Measurements from ENCODE around the gene KCNT2. TPM values are rescaled to one million over a fixed set of nuclear protein-coding genes. Genes with fewer than 3 reads are reported as not detected.

Gene KCNT2
- polyA plus RNA-seq, 1 of the 3 experiments (the other 2 are of a cell fraction), result 0.56 TPM

DNA sequence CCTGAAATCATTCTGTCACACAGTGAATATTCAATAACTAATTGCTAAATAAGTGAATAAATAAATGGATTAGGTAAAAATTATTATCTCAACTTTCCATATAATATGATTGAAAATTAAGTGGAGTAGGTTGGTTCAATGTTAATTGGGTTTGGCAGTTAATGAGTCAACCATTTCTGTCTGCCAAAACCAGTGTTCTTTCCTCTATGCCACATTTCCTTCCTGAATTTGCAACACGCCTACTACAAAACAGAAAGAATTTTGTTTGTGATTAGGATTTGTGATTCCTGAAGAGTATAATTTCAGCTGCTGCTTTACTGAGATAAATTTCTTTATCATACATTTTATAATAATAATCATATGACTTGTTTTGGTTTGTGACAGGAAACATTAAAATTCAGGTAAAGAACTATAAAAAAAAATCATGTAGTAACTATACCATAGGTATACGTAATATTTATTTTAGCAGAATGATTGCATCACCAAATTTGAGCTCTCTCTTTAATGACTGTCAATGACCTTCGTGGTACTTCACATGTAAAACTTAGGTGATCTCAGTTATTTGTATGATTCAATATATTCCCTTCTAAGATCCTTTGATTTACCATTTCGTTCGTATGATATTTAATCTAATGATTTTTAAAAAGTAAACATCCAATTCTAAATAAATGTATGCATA lies 241.3 kb downstream of the KCNT2 start:
- ChIA-PET CTCF (interaction anchor here (1.2 to 1.4 kb wide), 2 partner anchors 11 to 218 kb away, joined by 3 to 7 read pairs; no protein-coding TSS in a partner anchor), POLR2A (no interaction called here)
- H3K36me3 ChIP-seq (replicated peaks in 1 of 2; ENCODE audit: control insufficient read depth in 1 of 2, insufficient read depth in 2 of 2, low read length in 1 of 2), result no peaks in the 10 kb centered on the region
- H3K9me3 ChIP-seq, result no peaks in the 10 kb centered on the region
- H3K4me3 ChIP-seq (ENCODE audit: low read depth in 2 of 2, low read length in 1 of 2), result no peak overlapping the region
- no peak overlapping the region for H3K4me2 ChIP-seq
- H3F3A ChIP-seq (replicated peaks; ENCODE audit: insufficient read depth), result no peaks in the 10 kb centered on the region
- H3K4me1 ChIP-seq (ENCODE audit: control insufficient read depth in 1 of 2, insufficient read depth in 2 of 2, low read depth in 1 of 2, low read length in 1 of 2), result no peaks in the 10 kb centered on the region
- DNase-seq, result no peak
- no peak overlapping the region for H2AFZ ChIP-seq (ENCODE audit: low read depth)
- H3K9ac ChIP-seq, result no peak overlapping the region
- no peaks in the 10 kb centered on the region for H4K20me1 ChIP-seq (ENCODE audit: insufficient read depth)
- TF ChIP-seq, protein P1, sequence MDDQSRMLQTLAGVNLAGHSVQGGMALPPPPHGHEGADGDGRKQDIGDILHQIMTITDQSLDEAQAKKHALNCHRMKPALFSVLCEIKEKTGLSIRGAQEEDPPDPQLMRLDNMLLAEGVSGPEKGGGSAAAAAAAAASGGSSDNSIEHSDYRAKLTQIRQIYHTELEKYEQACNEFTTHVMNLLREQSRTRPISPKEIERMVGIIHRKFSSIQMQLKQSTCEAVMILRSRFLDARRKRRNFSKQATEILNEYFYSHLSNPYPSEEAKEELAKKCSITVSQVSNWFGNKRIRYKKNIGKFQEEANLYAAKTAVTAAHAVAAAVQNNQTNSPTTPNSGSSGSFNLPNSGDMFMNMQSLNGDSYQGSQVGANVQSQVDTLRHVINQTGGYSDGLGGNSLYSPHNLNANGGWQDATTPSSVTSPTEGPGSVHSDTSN (IDR thresholded peaks at IDR 0.05), result peak; percentile 10; the same call in 1 of the 2 replicates
- no peak for TF ChIP-seq FOXM1 (IDR thresholded peaks at IDR 0.05; ENCODE audit: low read depth)
- no peak for TF ChIP-seq SMC3 (IDR thresholded peaks at IDR 0.05; ENCODE audit: low read depth, low read length)
- no peak for TF ChIP-seq MEF2A (IDR thresholded peaks at IDR 0.05; ENCODE audit: borderline replicate concordance, low read depth)
- no peak for TF ChIP-seq ELF1 (IDR thresholded peaks at IDR 0.05)
- TF ChIP-seq, protein P2, sequence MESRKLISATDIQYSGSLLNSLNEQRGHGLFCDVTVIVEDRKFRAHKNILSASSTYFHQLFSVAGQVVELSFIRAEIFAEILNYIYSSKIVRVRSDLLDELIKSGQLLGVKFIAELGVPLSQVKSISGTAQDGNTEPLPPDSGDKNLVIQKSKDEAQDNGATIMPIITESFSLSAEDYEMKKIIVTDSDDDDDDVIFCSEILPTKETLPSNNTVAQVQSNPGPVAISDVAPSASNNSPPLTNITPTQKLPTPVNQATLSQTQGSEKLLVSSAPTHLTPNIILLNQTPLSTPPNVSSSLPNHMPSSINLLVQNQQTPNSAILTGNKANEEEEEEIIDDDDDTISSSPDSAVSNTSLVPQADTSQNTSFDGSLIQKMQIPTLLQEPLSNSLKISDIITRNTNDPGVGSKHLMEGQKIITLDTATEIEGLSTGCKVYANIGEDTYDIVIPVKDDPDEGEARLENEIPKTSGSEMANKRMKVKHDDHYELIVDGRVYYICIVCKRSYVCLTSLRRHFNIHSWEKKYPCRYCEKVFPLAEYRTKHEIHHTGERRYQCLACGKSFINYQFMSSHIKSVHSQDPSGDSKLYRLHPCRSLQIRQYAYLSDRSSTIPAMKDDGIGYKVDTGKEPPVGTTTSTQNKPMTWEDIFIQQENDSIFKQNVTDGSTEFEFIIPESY (IDR thresholded peaks at IDR 0.05; ENCODE audit: borderline replicate concordance, low read depth), result no peak
- no peaks in the 10 kb centered on the region for H3K27me3 ChIP-seq (ENCODE audit: insufficient read depth)
- H3K27ac ChIP-seq (ENCODE audit: low read depth in 2 of 2, low read length in 1 of 2), result no peak overlapping the region
- H3K9me2 ChIP-seq, result no peaks in the 10 kb centered on the region; the same call in 1 of the 2 replicates
- H3K79me2 ChIP-seq (ENCODE audit: insufficient read depth), result no peaks in the 10 kb centered on the region
- WGBS (ENCODE audit: low lambda C conversion rate), result 82% methylated on average over 5 of the region's 5 CpGs

DNA sequence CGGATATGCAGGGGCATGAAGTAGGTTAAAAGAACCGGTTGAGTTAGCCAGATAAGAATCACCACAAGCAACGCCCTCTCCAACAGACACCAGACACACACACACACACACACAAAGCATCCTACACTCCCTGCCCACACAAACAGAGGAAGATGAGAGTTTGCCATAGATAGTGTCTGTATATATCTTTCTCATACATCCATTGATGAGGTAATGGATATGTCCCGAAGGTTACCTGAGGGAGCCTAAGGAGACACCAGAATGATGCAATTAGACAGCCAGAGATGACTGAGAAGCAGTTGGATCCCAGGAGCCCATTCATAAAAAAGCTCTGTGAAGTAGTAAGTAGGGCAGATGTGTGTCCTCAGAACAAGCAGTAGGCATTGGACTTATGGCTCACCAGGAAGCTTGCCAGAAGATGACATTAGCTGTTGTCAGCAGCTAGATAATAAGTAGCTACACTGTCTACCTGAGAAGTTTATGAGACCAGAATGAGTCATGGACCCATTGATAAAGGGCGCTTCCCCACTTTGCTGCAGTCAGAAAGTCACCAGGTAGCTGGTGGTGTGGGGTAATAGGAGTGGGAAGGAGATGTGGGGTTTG lies 247.0 kb downstream of the KCNT2 start:
- Histone ChIP-seq H3K27me3 (ENCODE audit: insufficient read depth) (no peaks in the 10 kb centered on the region), H3K4me1 (ENCODE audit: control insufficient read depth in 1 of 2, insufficient read depth in 2 of 2, low read depth in 1 of 2, low read length in 1 of 2) (no peaks in the 10 kb centered on the region; a peak in 1 of 4 replicates), H3K9me3 (no peaks in the 10 kb centered on the region), H3K9ac (no peak overlapping the region), H3K27ac (ENCODE audit: low read depth in 2 of 2, low read length in 1 of 2) (no peak overlapping the region), H4K20me1 (ENCODE audit: insufficient read depth) (no peaks in the 10 kb centered on the region), H3K36me3 (replicated peaks in 1 of 2; ENCODE audit: control insufficient read depth in 1 of 2, insufficient read depth in 2 of 2, low read length in 1 of 2) (peaks cover 0 to 2% of the 10 kb centered on the region in 2 experiments), H3K79me2 (ENCODE audit: insufficient read depth) (no peaks in the 10 kb centered on the region), H3K4me3 (ENCODE audit: low read depth in 2 of 2, low read length in 1 of 2) (no peak overlapping the region), H3K4me2 (no peak overlapping the region), H2AFZ (ENCODE audit: low read depth) (no peak overlapping the region), H3K9me2 (no peaks in the 10 kb centered on the region; the same call in 1 of the 2 replicates), H3F3A (replicated peaks; ENCODE audit: insufficient read depth) (no peaks in the 10 kb centered on the region)
- DNase-seq, result no peak
- ChIA-PET POLR2A (no interaction called here), CTCF (interaction anchor here (1.1 kb wide), 1 partner anchor 12 kb away, joined by 5 read pairs; no protein-coding TSS in a partner anchor)
- 79% methylated on average over 5 of the region's 5 CpGs for WGBS (ENCODE audit: low lambda C conversion rate)
- no peak for TF ChIP-seq POLR2AphosphoS5 (IDR thresholded peaks at IDR 0.05; ENCODE audit: low read depth, low read length)
- no peak for TF ChIP-seq TCF12 (IDR thresholded peaks at IDR 0.05)
- no peak for TF ChIP-seq SIN3A (IDR thresholded peaks at IDR 0.05; ENCODE audit: borderline replicate concordance, low read depth, low read length)
- TF ChIP-seq, protein P3, sequence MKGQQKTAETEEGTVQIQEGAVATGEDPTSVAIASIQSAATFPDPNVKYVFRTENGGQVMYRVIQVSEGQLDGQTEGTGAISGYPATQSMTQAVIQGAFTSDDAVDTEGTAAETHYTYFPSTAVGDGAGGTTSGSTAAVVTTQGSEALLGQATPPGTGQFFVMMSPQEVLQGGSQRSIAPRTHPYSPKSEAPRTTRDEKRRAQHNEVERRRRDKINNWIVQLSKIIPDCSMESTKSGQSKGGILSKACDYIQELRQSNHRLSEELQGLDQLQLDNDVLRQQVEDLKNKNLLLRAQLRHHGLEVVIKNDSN (IDR thresholded peaks at IDR 0.05; ENCODE audit: borderline replicate concordance, low read depth), result no peak
- no peak for TF ChIP-seq GABPA (IDR thresholded peaks at IDR 0.05; ENCODE audit: low read depth)
- TF ChIP-seq RXRA (IDR thresholded peaks at IDR 0.05; ENCODE audit: borderline replicate concordance, low read depth), result no peak
- TF ChIP-seq, protein P4, sequence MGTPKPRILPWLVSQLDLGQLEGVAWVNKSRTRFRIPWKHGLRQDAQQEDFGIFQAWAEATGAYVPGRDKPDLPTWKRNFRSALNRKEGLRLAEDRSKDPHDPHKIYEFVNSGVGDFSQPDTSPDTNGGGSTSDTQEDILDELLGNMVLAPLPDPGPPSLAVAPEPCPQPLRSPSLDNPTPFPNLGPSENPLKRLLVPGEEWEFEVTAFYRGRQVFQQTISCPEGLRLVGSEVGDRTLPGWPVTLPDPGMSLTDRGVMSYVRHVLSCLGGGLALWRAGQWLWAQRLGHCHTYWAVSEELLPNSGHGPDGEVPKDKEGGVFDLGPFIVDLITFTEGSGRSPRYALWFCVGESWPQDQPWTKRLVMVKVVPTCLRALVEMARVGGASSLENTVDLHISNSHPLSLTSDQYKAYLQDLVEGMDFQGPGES (IDR thresholded peaks at IDR 0.05; ENCODE audit: low read depth, low read length), result no peak
- no peak for TF ChIP-seq TEAD4 (IDR thresholded peaks at IDR 0.05; ENCODE audit: borderline replicate concordance, insufficient read depth)
- TF ChIP-seq, protein P5, sequence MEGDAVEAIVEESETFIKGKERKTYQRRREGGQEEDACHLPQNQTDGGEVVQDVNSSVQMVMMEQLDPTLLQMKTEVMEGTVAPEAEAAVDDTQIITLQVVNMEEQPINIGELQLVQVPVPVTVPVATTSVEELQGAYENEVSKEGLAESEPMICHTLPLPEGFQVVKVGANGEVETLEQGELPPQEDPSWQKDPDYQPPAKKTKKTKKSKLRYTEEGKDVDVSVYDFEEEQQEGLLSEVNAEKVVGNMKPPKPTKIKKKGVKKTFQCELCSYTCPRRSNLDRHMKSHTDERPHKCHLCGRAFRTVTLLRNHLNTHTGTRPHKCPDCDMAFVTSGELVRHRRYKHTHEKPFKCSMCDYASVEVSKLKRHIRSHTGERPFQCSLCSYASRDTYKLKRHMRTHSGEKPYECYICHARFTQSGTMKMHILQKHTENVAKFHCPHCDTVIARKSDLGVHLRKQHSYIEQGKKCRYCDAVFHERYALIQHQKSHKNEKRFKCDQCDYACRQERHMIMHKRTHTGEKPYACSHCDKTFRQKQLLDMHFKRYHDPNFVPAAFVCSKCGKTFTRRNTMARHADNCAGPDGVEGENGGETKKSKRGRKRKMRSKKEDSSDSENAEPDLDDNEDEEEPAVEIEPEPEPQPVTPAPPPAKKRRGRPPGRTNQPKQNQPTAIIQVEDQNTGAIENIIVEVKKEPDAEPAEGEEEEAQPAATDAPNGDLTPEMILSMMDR (IDR thresholded peaks at IDR 0.05), result no peak
- no peak for TF ChIP-seq RAD21 (IDR thresholded peaks at IDR 0.05; ENCODE audit: low read length)
- TF ChIP-seq MXI1 (IDR thresholded peaks at IDR 0.05; ENCODE audit: low read depth, low read length), result no peak
- TF ChIP-seq, protein P1 (IDR thresholded peaks at IDR 0.05), result no peak
